Activated CD8-positive, alpha-beta memory T cell treated with anti-CD3 and anti-CD28 coated beads, Interleukin-2, amount 50 U/mL, for 24 hours (primary cell): ENCODE results near the gene IRF7.
"Not testable (repeated sequence)": the region's sequence is repeated elsewhere in the genome, so short reads cannot be mapped to it uniquely, and the experiment has no call there.

ENCODE experiments used
- DNase-seq: peaks from one replicate; pipeline ENCODE4 v3.0.0-alpha.2; 2020; ENCODE audit errors: extremely low read depth

IRF7 gene

GRCh38 chr11:615504-616319 lies at the start of gene IRF7:
Gene IRF7 (minus strand): TSS chr11:615950. CDS start chr11:615364, 586 bp downstream.
- DNase-seq = peak; percentile 66

- DNase-seq = no peak
Observed at GRCh38 chr11:665062-665703, 49.4 kb upstream of the IRF7 start.

- no peak for DNase-seq
Observed at GRCh38 chr11:662689-663274, 47.0 kb upstream of the IRF7 start.

- no peak for DNase-seq
Observed at GRCh38 chr11:660681-661444, 45.1 kb upstream of the IRF7 start.

- DNase-seq = no peak
Observed at GRCh38 chr11:660281-660680, 44.5 kb upstream of the IRF7 start.

- DNase-seq = no peak
Observed at GRCh38 chr11:659532-660085, 43.9 kb upstream of the IRF7 start.

- DNase-seq = no peak
Observed at GRCh38 chr11:657691-658126, 42.0 kb upstream of the IRF7 start.

- no peak for DNase-seq
Observed at GRCh38 chr11:656866-657265, 41.1 kb upstream of the IRF7 start.

GRCh38 chr11:656426-656825 lies 40.7 kb upstream of the IRF7 start:
- DNase-seq = no peak

GRCh38 chr11:655036-655726 lies 39.4 kb upstream of the IRF7 start:
- DNase-seq = no peak

GRCh38 chr11:654444-654843 lies 38.7 kb upstream of the IRF7 start:
- not testable (repeated sequence) for DNase-seq

- DNase-seq = no peak
Observed at GRCh38 chr11:653837-654236, 38.1 kb upstream of the IRF7 start.

GRCh38 chr11:653136-653535 lies 37.4 kb upstream of the IRF7 start:
- DNase-seq = not testable (repeated sequence)

- no peak for DNase-seq
Observed at GRCh38 chr11:650482-650881, 34.7 kb upstream of the IRF7 start.

GRCh38 chr11:647672-648158 lies 32.0 kb upstream of the IRF7 start:
- DNase-seq = not testable (repeated sequence)

GRCh38 chr11:646214-646613 lies 30.5 kb upstream of the IRF7 start:
- DNase-seq = no peak

- DNase-seq = no peak
Observed at GRCh38 chr11:645536-645935, 29.8 kb upstream of the IRF7 start.

- no peak for DNase-seq
Observed at GRCh38 chr11:643849-644738, 28.3 kb upstream of the IRF7 start.

GRCh38 chr11:643366-643765 lies 27.6 kb upstream of the IRF7 start:
- no peak for DNase-seq

- DNase-seq = no peak
Observed at GRCh38 chr11:641806-642370, 26.1 kb upstream of the IRF7 start.
